Tibial artery (tissue), 4 donors: ENCODE results near the gene PRSS16.

Experiments
- DNase-seq, 2 donors: peaks; one replicate each; pipeline ENCODE4 v3.0.0-alpha.2; 2019
- H3K27ac ChIP-seq, 2 donors: fragments of 200-600 bp; sonication (generic) in 1 of 2; 1 replicate in 1 of 2; 2 replicates in 1 of 2; pipeline ENCODE4 v1.5.1; 2018 to 2019; ENCODE audit warnings: mild to moderate bottlenecking in 1 of 2
- H3K27me3 ChIP-seq, 2 donors: fragments of 200-600 bp; sonication (generic) in 1 of 2; one replicate each; pipeline versions ENCODE4 v1.5.1 to v1.6.0; 2016 to 2019
- H3K36me3 ChIP-seq, 3 donors: fragments of 200-600 bp; sonication (generic) in 2 of 3; one replicate each; pipeline ENCODE4 v1.5.1; 2016 to 2019; ENCODE audit warnings: mild to moderate bottlenecking in 2 of 3
- H3K4me1 ChIP-seq, 4 donors: fragments of 200-600 bp; sonication (generic) in 2 of 4; 1 replicate in 3 of 4; 2 replicates in 1 of 4; pipeline ENCODE4 v1.5.1; 2016 to 2019
- H3K4me3 ChIP-seq, 2 donors: fragments of 200-600 bp; sonication (generic) in 1 of 2; 1 replicate in 1 of 2; 2 replicates in 1 of 2; pipeline ENCODE4 v1.5.1; 2018 to 2019; ENCODE audit warnings: mild to moderate bottlenecking in 2 of 2
- H3K9me3 ChIP-seq, 3 donors: fragments of 200-600 bp; sonication (generic) in 1 of 3; one replicate each; pipeline ENCODE4 v1.5.1; 2016 to 2019
- CTCF ChIP-seq, 2 experiments: fragments of 200-600 bp in 1 of 2; fragments of 450-650 bp in 1 of 2; IDR thresholded peaks; one replicate each; pipeline ENCODE4 v1.5.1; 2017 to 2019; ENCODE audit warnings: antibody characterized with exemption in 2 of 2, mild to moderate bottlenecking in 1 of 2, moderate library complexity in 1 of 2
- intact Hi-C: fragments of 100-400 bp; cut with DNase I; formaldehyde crosslinking; loops from one replicate; pipeline ENCODE4 v1.15.0; 2023; ENCODE audit warnings: low total_unique reads

The PRSS16 gene

GRCh38 chr6:27224729-27225128 lies 22.8 kb upstream of the PRSS16 start:
- intact Hi-C loops: no loop called here

GRCh38 chr6:27228963-27229477 lies 18.5 kb upstream of the PRSS16 start:
- no peak for DNase-seq
- no peak for TF ChIP-seq CTCF (IDR thresholded peaks at IDR 0.05)
- intact Hi-C loops: no loop called here
- no peak overlapping the region for H3K27ac ChIP-seq
- no peaks in the 10 kb centered on the region for H3K36me3 ChIP-seq
- no peaks in the 10 kb centered on the region for H3K9me3 ChIP-seq
- peaks cover 0 to 47% of the 10 kb centered on the region in 2 donors for H3K27me3 ChIP-seq
- no peak overlapping the region for H3K4me3 ChIP-seq
- no peaks in the 10 kb centered on the region for H3K4me1 ChIP-seq

More at GRCh38 chr6:27224729-27225128, 22.8 kb upstream of the PRSS16 start:
- no peaks in the 10 kb centered on the region for H3K36me3 ChIP-seq
- H3K27me3 ChIP-seq: peaks cover 0 to 23% of the 10 kb centered on the region in 2 donors
- no peak overlapping the region for H3K27ac ChIP-seq
- no peaks in the 10 kb centered on the region for H3K9me3 ChIP-seq
- H3K4me3 ChIP-seq: no peak overlapping the region
- no peak for TF ChIP-seq CTCF (IDR thresholded peaks at IDR 0.05)
- DNase-seq: no peak
- H3K4me1 ChIP-seq: no peaks in the 10 kb centered on the region

GRCh38 chr6:27230758-27231111 lies 16.8 kb upstream of the PRSS16 start:
- intact Hi-C loops: no loop called here
- Histone ChIP-seq H3K36me3 (no peaks in the 10 kb centered on the region), H3K4me1 (no peaks in the 10 kb centered on the region), H3K27ac (no peak overlapping the region), H3K4me3 (no peak overlapping the region), H3K27me3 (peaks cover 0 to 51% of the 10 kb centered on the region in 2 donors), H3K9me3 (no peaks in the 10 kb centered on the region)
- no peak for DNase-seq
- TF ChIP-seq CTCF (IDR thresholded peaks at IDR 0.05): no peak

GRCh38 chr6:27234576-27234975 lies 12.9 kb upstream of the PRSS16 start:
- Histone ChIP-seq H3K4me1 (no peaks in the 10 kb centered on the region), H3K27ac (no peak overlapping the region), H3K4me3 (no peak overlapping the region), H3K27me3 (peaks cover 0 to 76% of the 10 kb centered on the region in 2 donors), H3K9me3 (peaks cover 0 to 5% (median 0%) of the 10 kb centered on the region in 3 donors), H3K36me3 (no peaks in the 10 kb centered on the region)
- no peak for TF ChIP-seq CTCF (IDR thresholded peaks at IDR 0.05)
- no peak for DNase-seq
- intact Hi-C loops: no loop called here

- Histone ChIP-seq H3K4me1 (no peaks in the 10 kb centered on the region), H3K4me3 (no peak overlapping the region), H3K27ac (no peak overlapping the region), H3K27me3 (peaks cover 0 to 84% of the 10 kb centered on the region in 2 donors), H3K9me3 (peaks cover 0 to 5% (median 0%) of the 10 kb centered on the region in 3 donors), H3K36me3 (no peaks in the 10 kb centered on the region)
- DNase-seq: no peak
- TF ChIP-seq CTCF (IDR thresholded peaks at IDR 0.05): no peak
- intact Hi-C loops: no loop called here
Observed at GRCh38 chr6:27237089-27237803, 10.3 kb upstream of the PRSS16 start.
